Breast epithelium (tissue), 4 donors: ENCODE data around the gene AFP. TPM values are rescaled to one million over a fixed set of nuclear protein-coding genes. Genes with fewer than 3 reads are reported as not detected.

Source experiments
- DNase-seq, 2 donors: peaks; one replicate each; pipeline ENCODE4 v3.0.0-alpha.2; 2019; ENCODE audit warnings: low spot score in 2 of 2
- H3K27ac ChIP-seq, 2 donors: fragments of 200-600 bp; sonication (generic) in 1 of 2; one replicate each; pipeline ENCODE4 v1.5.1; 2016 to 2019; ENCODE audit warnings: mild to moderate bottlenecking in 1 of 2
- H3K27me3 ChIP-seq, 2 donors: fragments of 200-600 bp; sonication (generic) in 1 of 2; one replicate each; pipeline versions ENCODE4 v1.5.1 to v1.6.0; 2017 to 2019; ENCODE audit warnings: control low read depth in 1 of 2, mild to moderate bottlenecking in 1 of 2
- H3K36me3 ChIP-seq: fragments of 200-600 bp; one replicate; pipeline ENCODE4 v1.5.1; 2019
- H3K4me1 ChIP-seq, 2 donors: fragments of 200-600 bp; sonication (generic); one replicate each; pipeline ENCODE4 v1.5.1; 2016 to 2019; ENCODE audit warnings: control low read depth in 1 of 2
- H3K4me3 ChIP-seq, 3 donors: fragments of 200-600 bp; sonication (generic); 1 replicate in 2 of 3; 2 replicates in 1 of 3; pipeline ENCODE4 v1.5.1; 2016 to 2019; ENCODE audit warnings: mild to moderate bottlenecking in 3 of 3, moderate library complexity in 2 of 3
- H3K9me3 ChIP-seq, 2 donors: fragments of 200-600 bp; sonication (generic) in 1 of 2; one replicate each; pipeline ENCODE4 v1.5.1; 2016 to 2019; ENCODE audit warnings: control low read depth in 1 of 2
- CTCF ChIP-seq, 3 donors: fragments of 450-650 bp; IDR thresholded peaks; one replicate each; pipeline ENCODE4 v1.5.1; 2016 to 2017; ENCODE audit warnings: antibody characterized with exemption in 3 of 3, mild to moderate bottlenecking in 3 of 3, moderate library complexity in 3 of 3
- POLR2A ChIP-seq: fragments of 450-650 bp; IDR thresholded peaks from one replicate; pipeline ENCODE4 v1.6.1; 2016; ENCODE audit warnings: antibody characterized with exemption, mild to moderate bottlenecking, moderate library complexity
- POLR2AphosphoS5 ChIP-seq, 3 donors: sonication (generic); formaldehyde crosslinking; IDR thresholded peaks; one replicate each; pipeline ENCODE4 v1.6.1; 2017; ENCODE audit warnings: antibody characterized with exemption in 3 of 3
- intact Hi-C: fragments of 100-400 bp; cut with DNase I; formaldehyde crosslinking; loops from one replicate; pipeline ENCODE4 v1.15.1; 2023; ENCODE audit warnings: low total_unique reads
- total RNA-seq, 3 donors: library from RNA; depleted of rRNA; stranded (reverse); fragments of >200 nt; gene quantifications; one replicate each; pipeline ENCODE4 v1.1.0, GENCODE V29; 2016

Gene AFP
- total RNA-seq, 3 donors from 2014 or later, result 3.2 TPM; not detected in 2

DNA sequence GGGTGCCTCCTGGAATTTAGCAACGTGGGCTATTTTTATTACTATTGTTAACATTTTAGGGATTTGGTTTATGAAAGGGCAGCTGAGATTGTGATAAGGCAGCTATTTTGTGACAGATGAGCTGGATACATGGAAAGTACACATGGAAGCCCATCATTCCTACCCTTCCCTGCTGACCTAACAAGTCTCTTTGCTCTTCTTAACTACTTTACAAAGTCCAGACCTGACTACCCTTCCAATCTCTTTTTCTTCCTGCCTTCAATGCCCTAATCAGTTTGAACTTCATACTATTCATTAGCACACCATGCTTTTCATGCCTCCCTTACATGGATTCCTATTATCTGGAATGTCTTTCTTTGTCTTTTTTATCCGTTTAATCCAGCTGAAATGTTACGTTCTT is 9.4 kb upstream of the AFP start:
- Histone ChIP-seq H3K27me3 (no peaks in the 10 kb centered on the region), H3K4me3 (no peak overlapping the region), H3K27ac (no peak overlapping the region), H3K9me3 (no peaks in the 10 kb centered on the region), H3K36me3 (no peaks in the 10 kb centered on the region), H3K4me1 (no peaks in the 10 kb centered on the region)
- TF ChIP-seq POLR2AphosphoS5 (IDR thresholded peaks at IDR 0.05) (no peak), POLR2A (no peak), CTCF (IDR thresholded peaks at IDR 0.05) (no peak)
- no peak for DNase-seq
- intact Hi-C loops, result no loop called here

GRCh38 chr4:73429118-73429517 is 6.9 kb upstream of the AFP start:
- Histone ChIP-seq H3K36me3 (no peaks in the 10 kb centered on the region), H3K27me3 (no peaks in the 10 kb centered on the region), H3K4me1 (no peaks in the 10 kb centered on the region), H3K9me3 (no peaks in the 10 kb centered on the region), H3K27ac (no peak overlapping the region), H3K4me3 (no peak overlapping the region)
- TF ChIP-seq POLR2AphosphoS5 (IDR thresholded peaks at IDR 0.05), result no peak
- TF ChIP-seq POLR2A, result no peak
- TF ChIP-seq CTCF (IDR thresholded peaks at IDR 0.05), result no peak
- intact Hi-C loops, result no loop called here
- no peak for DNase-seq

- H3K9me3 ChIP-seq, result no peaks in the 10 kb centered on the region
- no peaks in the 10 kb centered on the region for H3K4me1 ChIP-seq
- no peak overlapping the region for H3K4me3 ChIP-seq
- no peaks in the 10 kb centered on the region for H3K36me3 ChIP-seq
- TF ChIP-seq POLR2AphosphoS5 (IDR thresholded peaks at IDR 0.05) (no peak), CTCF (IDR thresholded peaks at IDR 0.05) (no peak), POLR2A (no peak)
- intact Hi-C loops, result no loop called here
- no peaks in the 10 kb centered on the region for H3K27me3 ChIP-seq
- no peak for DNase-seq
- H3K27ac ChIP-seq, result no peak overlapping the region
These were observed 6.0 kb upstream of the AFP start for GRCh38 chr4:73429826-73430587.

- Histone ChIP-seq H3K4me1 (no peaks in the 10 kb centered on the region), H3K9me3 (no peaks in the 10 kb centered on the region), H3K36me3 (no peaks in the 10 kb centered on the region), H3K4me3 (no peak overlapping the region), H3K27ac (no peak overlapping the region), H3K27me3 (no peaks in the 10 kb centered on the region)
- TF ChIP-seq POLR2AphosphoS5 (IDR thresholded peaks at IDR 0.05) (no peak), POLR2A (no peak), CTCF (IDR thresholded peaks at IDR 0.05) (no peak)
- DNase-seq, result no peak
- intact Hi-C loops, result no loop called here
These were observed 4.2 kb upstream of the AFP start for GRCh38 chr4:73431813-73432168.

- no peak for TF ChIP-seq CTCF (IDR thresholded peaks at IDR 0.05)
- TF ChIP-seq POLR2A, result no peak
- no peak for TF ChIP-seq POLR2AphosphoS5 (IDR thresholded peaks at IDR 0.05)
- Histone ChIP-seq H3K27me3 (no peaks in the 10 kb centered on the region), H3K27ac (no peak overlapping the region), H3K4me3 (no peak overlapping the region), H3K36me3 (no peaks in the 10 kb centered on the region), H3K9me3 (no peaks in the 10 kb centered on the region), H3K4me1 (no peaks in the 10 kb centered on the region)
- DNase-seq, result no peak
- intact Hi-C loops, result no loop called here
These were observed 3.6 kb upstream of the AFP start for GRCh38 chr4:73432169-73433000.
